Retina (tissue), 1 donor: ENCODE results near the gene MAML3.
A peak's percentile ranks its signal among the peaks of the same experiment; 100 is the strongest.

Experiments
- DNase-seq: peaks from one replicate; pipeline ENCODE4 v3.0.0-alpha.2; 2016

MAML3 gene

DNA sequence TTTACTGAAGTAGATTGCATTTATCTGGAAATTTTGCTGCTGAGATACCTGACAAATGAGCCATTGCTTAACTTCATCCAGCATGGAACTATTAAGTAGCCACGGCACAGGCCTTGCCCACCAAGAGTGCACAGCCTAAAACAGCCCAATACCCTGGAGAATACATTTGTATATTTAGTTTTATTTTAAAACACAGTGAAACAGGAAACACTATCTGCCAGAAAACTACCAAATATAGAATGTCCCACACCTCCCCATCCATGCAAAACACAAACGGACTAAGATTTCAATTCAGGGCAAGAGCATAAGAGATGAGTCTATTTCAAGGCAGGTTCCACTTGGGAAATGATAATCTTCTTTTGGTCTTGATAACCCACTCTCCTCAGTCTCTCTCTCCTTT lies 57.1 kb downstream of the MAML3 start:
- DNase-seq: no peak

DNA sequence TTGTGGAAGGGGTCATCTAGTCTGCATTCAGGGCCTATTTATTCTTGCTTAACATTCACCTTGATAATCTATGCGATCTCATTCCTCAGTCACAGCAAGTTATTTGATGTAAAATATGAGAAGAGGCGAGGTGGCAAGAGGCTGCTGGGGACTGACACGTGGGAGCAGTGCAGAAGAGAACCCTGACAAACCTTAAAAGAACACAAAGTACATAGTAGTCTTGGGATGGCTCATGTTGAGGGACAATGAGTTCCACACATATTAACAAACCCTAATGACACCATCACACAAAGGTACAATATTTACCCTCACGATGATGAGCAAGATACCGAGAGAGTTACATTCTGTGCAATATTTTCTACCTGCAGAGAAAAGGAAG lies 57.5 kb downstream of the MAML3 start:
- no peak for DNase-seq

DNA sequence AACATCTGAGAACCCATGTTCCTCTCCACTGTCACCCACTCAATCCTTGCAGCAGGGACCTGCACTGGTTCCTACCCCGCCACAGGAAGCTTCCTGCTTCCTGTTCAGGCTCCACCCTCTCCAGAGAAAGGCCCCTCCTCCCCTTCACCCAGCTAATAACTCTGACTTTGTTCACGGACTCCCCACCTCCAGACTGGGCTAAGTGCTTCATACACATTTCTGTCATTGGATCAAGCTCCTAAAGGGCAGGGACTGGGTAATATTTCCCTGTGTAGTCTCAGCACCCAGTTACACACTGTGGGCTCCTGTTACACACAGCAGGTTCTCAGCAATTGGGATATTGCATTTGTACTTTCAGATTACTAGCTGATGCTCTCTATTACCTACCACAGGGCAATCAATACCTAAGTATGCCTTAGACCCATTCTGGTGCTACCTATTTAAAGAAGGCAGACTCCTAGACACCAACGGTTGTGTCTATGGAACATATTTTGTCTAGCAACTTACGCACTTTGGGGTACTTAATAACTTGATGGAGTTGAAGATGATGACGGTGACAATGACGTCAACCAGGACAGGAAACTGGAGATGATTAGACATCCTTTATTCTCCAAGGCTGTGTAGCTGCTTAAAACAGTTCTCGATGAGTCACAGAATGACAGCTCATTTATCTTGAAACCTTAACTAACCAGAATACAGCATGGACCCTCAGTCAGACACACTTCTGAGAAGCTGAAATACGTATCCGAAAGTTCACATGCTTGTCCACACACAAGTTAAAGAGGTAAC lies 58.1 kb downstream of the MAML3 start:
- DNase-seq: no peak

DNA sequence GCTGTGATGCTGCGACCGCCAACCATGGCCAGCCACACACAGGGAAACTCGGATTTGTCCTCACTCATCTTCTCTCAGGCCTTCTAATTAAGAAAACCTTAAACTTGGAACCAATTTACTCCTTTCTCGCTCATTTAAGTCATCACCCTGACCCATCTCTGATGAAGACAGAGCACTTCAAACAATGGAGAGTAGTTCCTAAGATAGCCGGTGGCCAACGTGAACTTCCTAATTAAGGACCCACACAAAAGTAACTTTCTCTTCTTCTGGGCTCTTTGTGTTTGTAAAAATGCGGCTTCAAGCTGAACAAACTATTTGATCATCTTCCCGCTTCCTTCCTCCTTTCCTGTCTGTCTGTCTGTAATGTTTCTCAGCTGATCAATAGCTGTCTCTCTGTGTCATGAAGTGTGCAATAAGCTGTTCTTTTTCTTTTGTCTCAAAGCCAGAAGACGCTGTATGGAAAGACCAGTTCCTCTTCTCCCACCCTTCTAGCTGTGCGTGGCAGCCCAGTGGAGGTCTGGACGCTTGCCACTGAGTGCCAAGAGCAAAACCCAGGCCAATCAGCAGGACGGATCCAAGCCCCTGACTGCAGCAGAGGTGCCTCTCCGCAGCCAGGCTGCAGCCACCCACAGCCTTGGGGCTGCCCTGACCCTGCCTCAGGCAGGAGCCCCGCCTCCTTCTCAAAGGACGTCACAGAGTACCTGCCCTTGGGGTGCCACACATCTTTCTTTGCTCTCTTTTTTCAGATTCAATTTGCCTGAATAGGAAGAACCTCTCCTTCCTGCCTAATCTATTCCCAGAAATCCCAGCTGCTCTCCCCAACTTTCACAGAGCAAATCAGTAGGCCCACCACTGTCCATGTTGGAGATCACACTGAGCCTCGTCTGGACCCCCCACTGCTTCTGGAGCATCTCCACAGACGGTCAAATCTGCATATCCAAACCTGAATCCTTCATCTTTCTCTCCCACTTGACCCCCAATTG lies 59.3 kb downstream of the MAML3 start:
- peak; percentile 77 for DNase-seq

DNA sequence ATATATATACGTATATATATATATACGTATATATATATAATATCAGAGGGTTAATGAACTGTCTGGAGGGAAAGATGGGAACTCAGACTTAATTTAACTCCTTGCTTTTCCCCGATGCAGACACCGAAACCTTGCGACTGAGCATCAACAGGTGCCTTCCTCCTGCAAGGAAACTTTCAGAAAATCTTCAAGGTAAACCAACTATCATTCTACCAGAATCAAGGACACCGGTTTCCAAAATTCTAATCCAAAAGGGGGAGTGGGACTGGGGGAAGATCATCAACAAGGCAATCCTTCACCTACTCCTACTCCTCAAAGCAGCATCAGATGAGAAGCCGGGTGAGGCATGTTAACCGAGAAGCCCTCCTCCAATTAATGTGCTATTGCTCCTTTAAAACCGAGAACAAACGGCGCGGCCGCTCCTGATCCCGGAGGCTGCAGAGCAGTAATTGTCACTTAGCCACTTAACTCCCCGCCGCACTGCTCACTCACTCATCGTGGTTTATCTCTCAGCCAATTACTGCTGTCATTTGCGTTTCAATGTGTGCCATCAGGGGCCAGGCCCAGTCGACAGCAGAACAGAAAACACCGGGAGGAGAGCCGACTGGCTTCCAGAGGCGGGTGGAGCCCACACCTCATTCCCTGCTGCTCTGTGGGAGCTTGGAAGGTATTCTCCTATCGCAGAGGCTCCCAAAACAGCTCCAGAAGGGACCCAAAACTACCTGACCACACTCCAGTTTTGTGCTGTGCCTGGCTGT lies 61.7 kb downstream of the MAML3 start:
- peak; percentile 79 for DNase-seq

DNA sequence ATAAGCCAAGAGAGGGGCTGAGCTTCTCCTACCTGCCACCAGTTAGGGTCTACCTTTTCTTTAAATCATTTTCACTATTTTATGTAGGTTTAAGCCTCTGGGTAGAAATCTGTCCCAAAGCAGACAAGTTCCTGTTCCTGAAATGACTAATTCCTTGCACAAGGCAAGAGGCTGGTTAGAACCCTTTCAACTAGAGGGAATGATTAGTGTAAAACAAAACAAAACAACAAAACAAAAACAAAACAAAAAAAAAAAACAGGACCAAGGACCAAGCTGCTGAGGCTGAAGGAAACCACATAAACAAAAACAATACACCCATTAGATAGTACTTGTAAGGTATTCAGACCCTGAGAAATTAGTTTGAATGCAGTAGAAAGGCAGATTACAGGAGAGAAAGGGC lies 62.7 kb downstream of the MAML3 start:
- no peak for DNase-seq

DNA sequence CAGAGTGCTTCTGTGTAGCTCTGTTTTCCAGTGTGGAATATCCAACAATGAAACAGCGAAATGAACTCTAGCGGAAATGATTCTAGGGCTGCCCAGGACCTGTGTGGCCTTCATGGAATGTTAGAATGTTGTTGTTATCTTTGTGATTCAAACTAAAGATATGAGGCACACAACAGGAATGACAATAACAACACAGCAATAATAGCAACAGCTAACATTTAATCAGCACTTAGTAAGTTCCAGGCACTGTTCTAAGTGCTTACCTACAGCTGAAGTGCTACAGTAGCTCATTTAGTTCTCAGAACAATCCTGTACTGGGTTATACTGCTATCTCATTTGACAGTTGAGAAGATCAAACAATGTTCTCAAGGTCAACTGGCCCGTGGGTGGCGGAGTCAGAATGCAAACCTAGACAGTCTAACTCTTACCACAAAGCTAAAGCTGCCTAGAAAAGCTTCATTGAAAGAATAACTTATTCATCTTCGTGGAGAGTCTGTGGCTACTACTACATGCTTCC lies 63.7 kb downstream of the MAML3 start:
- DNase-seq: no peak

DNA sequence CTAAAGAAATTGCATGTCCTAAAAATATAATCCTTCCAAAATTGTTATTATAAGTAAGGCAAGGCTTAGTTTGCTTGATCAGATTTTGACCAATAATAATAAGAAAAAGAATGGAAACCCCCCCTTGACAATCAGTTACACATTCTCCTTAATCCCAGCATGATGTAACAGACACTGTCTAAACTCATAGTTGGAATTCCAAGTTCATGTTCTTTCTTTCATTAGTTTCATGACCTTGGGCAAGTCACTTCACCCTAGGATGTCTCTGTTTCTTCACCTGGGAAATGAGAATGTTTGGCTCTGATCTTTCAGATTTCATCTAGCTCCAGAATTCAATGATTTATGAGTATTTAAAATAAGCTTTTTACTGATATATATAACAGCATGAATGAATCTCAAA lies 64.8 kb downstream of the MAML3 start:
- DNase-seq: no peak

DNA sequence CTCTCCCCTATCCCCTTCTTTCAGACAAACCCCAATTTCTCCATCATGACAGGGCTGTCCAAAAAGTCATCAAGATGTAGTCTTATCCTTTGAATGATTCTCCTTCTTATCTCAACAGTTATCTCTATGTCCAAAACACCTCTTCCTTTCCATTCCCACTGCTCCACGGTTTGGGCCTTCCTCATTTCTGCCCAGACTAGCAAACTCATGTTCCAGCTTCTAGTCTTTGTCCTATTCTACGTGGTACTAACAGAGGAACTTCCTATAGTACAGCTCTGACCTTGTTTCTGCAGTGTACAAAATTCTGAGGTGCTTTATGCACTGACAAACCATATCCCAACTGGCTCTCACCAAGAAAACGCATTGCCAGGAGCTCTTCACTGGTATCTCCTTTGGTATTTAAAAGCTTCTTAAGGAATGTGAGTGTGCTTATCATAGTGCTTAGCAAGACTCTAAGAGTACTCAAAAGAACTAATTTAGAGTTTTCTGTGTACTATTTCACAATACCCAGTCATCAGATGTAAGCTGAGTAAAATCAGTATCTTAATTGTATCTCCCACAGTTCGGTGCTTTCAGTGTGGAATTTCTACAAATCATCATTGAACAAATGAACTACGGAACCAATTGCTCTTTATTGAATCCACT lies 65.5 kb downstream of the MAML3 start:
- DNase-seq: no peak

DNA sequence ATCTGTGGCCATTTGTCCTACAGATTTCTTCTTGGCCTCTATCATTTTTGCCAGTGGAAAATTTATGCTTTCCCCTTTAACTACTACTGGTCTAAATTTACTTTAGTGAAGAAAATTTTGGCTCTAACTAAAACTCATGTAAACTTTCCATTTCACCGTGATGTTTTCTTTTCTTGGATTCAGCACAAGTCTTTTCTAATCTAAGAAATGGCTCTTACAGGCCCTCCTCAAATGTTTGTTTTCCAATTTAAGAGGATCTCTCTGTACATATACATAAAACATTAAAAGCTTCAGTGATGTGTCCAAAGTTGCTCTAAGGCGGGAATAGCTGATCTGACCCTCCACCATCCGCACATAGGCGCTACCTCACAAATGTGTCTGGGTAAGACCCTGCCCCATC lies 68.1 kb downstream of the MAML3 start:
- DNase-seq: no peak

DNA sequence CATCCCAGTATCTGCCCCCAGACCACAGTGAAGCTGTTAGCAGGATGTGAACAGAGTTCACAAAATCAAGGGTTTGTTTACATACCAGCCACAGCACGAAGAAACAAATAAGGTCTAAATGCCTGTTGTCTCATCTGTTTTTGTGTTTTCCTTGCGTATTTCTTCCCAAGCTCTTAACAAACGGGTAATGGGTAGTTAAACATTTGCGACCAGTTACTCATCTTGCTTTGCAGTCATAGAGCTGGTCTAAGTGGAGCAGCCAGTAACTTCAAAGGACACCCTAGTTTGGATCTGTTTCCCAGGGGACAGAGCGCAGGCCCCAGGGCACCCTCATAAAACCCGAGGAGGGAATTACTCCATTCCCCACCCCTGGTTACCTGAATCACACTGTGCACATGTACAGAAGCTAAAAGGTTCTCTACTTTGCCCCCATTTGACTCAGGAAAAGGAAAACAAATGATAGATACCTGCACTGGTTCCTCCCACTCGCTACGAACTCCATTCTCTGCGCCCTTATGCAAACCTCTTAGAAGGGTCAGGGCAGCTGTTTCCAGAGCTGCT lies 68.8 kb downstream of the MAML3 start:
- DNase-seq: no peak

DNA sequence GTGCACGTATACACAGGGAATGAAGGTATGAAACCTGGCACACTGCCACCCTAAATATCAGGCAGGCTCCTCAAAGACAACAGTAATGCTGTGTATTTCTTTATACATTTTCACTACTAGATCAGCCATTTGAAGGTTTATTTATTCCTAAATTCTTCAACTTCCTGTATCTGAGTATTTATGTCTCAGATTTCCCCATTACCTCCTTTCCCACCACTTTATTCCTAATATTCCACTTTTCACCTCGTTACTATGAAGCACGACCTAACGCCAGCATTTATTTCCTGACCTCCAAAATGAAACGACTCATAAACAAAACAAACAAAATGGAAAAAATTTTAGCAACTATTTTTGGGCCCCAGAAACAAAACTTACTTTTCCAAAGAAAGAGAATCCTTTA lies 69.6 kb downstream of the MAML3 start:
- DNase-seq: no peak

DNA sequence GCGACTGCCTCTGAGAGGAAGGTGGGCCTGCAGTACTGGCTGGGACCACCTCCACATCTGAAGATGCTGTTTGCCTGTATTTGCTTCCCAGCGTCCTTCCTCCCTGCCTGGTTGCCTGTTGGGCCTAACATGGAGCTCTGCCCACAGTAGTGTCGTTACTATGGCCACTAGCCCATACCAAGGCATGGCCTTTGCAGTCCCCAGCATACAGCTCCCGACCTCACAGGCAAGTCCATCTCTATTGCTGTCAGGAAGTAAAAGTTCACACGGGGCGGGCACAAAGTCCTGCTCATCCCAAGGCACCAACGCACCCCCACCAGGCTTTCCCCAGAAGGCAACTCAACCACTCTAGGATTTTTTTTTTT lies 71.6 kb downstream of the MAML3 start:
- DNase-seq: no peak

DNA sequence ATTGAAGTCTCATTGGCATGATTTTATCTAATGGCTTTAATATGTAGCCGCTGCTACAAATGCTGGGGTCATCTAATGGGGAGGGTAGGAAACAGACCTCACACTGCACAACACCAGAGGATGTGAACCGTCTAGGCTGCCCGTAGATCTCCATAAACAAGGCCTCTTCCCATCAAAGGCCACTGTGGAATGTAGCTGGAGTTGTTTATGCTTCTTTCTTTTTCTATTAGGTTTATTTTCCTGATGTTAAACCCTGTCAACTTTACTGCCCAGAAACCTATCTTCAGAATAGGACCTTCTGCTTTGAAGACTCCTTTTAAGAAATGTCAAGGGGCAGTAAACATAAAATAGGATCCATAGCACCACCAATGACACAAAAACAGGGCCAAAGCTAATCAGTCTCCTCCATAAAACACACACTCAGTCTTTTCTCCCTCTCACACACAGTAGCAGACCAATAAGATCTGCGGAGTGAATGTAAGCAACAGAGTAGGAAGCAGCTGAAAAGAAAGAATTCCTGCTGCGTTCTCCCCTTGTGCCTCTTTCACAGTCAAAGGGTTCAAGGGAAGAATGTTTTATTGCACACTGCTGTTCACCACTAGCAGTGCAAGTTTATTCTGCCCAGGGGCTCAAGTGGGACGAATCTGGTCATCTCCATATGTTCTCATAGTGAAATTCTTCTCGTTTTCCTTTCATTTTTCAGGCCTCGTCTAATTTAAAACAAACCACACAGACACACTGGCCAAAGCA lies 72.2 kb downstream of the MAML3 start:
- no peak for DNase-seq

DNA sequence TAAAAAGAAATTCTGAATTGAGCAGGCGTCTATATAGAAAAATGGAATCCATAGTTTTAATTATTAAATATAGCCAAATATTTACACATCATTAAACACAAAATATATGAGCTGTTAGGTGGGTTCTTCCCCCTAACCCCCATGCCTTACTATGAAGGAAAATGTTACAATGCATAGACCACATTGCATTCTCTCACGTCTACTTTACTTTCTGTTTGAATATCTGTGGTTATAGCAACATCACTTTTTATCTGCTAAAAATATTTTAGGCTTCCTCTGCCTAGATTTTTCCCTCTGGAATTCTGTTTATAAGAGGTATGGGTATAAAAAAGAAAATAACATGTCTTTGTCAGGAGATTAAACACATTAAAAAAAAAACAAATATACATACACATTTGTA lies 73.1 kb downstream of the MAML3 start:
- DNase-seq: no peak

DNA sequence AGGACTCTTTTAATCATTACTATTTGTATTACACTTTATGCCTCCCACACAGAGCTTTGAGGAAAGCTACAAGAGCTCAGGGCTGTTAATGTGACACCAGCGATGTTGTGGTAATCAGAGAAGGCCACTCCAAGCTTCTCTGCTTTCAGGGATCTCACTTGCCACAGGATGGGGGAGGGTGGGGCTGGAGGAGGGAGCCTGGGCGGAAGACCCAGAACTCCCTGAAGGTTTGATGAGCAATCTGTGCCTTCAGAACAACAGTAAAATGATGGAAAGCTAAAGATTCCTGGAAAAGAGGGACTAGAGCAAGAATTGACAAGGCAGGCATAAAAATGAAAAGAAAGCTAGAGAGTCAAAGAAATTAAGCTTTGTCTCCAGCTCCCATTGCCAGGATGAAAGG lies 75.6 kb downstream of the MAML3 start:
- DNase-seq: peak; percentile 40

DNA sequence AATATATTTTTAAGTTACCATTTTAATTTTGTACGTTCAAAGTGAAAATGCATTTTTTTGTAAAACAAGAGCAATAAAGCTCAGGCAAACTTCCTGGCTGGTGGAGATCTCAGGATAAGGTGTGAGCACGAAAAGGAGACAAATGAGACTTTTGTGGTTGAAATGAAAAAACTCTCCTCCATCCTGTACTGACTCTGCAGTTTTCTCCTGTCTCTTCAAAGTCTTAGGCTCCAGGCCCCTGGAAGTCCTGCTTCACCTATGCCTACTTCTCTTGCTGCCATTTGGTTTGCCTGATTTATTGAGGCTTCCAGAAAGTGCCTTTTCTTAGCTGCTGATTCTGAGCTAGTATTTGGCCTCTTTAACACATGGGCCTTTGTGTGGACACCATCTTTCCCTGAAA lies 77.7 kb downstream of the MAML3 start:
- DNase-seq: no peak

DNA sequence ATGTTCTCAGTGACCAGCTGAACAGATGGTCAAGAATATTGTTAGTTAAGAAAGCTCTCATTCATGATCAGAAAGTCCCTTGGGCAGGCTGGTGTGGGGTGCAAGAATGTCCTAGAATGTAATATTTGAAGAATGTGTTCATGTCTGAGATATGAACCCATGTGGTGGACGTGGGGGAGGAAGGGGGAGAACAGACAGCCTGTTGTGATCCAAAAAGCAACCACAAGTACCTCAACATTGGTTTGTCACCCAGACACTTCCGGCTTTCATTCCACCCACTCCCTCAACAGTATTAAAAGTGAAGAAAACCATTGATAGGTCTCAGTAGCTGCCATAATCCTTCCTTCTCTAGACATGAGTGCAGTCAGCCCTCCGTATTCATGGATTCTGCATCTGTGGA lies 82.2 kb downstream of the MAML3 start:
- DNase-seq: peak; percentile 38

DNA sequence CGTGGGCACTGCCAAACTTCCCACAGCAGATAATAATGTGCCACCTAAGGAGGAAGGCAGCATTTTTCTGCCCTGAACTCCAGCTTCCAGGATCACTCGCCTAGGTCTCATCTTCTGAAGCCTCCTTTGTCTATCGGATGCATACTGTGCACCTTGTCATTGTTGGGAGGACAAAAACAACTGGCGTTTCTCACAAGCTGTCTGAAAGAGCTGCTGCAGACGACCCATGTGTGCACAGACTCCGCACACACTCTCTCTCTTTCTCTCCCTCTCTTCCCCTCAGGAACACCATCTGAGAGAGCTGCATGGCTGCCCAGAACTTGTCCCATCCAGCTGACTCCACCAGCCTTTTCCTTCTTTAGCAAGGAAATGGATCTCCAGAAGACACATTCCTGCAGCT lies 83.0 kb downstream of the MAML3 start:
- peak; percentile 40 for DNase-seq

DNA sequence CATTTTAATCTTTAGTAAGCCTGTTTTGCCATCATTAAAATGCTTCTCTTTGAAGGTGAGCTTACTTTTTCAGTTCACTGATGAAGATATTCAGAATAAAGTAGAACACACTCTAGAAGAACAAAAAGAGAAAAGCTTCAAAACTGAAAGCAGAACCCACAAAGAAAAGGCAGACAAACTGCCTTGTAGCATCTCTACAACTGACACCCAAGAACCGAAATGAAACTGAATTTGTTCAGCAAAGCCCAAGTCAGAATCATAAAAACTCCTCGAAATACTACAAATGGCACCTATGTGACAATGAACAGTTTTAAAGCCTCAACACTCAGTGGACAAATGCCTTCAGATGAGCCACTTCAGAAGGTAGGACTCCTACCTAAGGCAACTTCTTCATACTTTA lies 83.6 kb downstream of the MAML3 start:
- no peak for DNase-seq

DNA sequence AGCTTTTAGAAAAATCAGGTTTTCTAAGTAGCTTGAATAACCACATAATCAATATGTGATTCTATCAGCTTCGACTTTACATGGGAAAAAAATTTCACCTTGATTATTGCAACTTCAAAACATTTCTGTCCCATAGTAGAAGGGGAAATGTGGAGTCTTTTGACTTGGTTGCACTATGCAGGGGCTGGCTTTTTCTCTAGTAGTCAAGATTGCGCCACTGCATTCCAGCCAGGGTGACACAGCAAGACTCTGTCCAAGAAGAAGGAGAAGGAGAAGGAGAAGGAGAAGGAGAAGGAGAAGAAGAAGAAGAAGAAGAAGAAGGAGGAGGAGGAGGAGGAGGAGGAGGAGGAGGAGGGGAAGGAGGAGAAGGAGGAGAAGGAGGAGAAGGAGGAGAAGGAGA lies 84.9 kb downstream of the MAML3 start:
- DNase-seq: no peak

DNA sequence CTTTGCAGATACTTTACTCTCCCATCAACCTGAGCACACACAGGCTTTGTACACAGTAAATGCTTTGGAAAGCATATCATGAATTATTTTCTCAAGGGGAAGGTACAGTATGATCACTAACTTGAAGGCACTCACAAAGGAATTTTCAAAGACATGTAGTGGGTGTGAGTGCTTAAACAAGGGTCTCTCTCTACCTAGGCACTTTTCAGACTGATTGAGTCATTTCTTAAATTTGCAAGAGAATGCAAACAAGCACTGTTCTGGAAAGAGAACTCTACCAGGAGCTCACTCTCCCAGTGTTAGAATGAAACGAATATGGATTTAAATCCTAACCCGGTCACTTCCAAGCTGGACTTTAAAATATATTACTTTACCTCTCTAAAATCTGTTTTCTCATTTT lies 85.7 kb downstream of the MAML3 start:
- no peak for DNase-seq
